ENCODE measurements around the gene TNMD. TPM values are rescaled to one million over a fixed set of nuclear protein-coding genes. Genes with fewer than 3 reads are reported as not detected.

Gene TNMD
- total RNA-seq, 1 experiment from 2014 or later = not detected

- intact Hi-C loops (cut with micrococcal nuclease; ENCODE audit: unreplicated experiment) = no loop called here
- no TSS peak for BruUV-seq (replicated peaks)
- Histone ChIP-seq H3K27me3 (ENCODE audit: control insufficient read depth, insufficient read depth, low read length) (no peaks in the 10 kb centered on the region), H3K4me1 (ENCODE audit: control insufficient read depth, insufficient read depth, low read length) (no peaks in the 10 kb centered on the region), H3K9me3 (ENCODE audit: control insufficient read depth, insufficient read depth, low read depth, low read length) (no peaks in the 10 kb centered on the region), H3K27ac (ENCODE audit: low read length) (no peak overlapping the region), H3K36me3 (ENCODE audit: control insufficient read depth, insufficient read depth, low read length) (no peaks in the 10 kb centered on the region), H3K4me3 (ENCODE audit: low read depth in 2 of 2, low read length in 2 of 2) (no peak overlapping the region)
- ChIA-PET CTCF (no interaction called here), POLR2A (no interaction called here)
- no peak for DNase-seq (ENCODE audit: low read depth, low spot score)
- ATAC-seq = no peak
- in situ Hi-C loops (cut with HindIII; ENCODE audit: low pct_unique_long_range_greater_than_20kb, low sequenced_read_pairs) = no loop called here
- TF ChIP-seq REST (IDR thresholded peaks at IDR 0.05; ENCODE audit: insufficient read depth in 1 of 2, low read depth in 2 of 2, low read length in 1 of 2) (no peak), POLR2AphosphoS5 (IDR thresholded peaks at IDR 0.05; ENCODE audit: low read depth, low read length) (no peak)
Measured at GRCh38 chrX:100647739-100648138, 63.0 kb downstream of the TNMD start.

- BruUV-seq (replicated peaks) = no TSS peak
- Histone ChIP-seq H3K4me1 (ENCODE audit: control insufficient read depth, insufficient read depth, low read length) (no peaks in the 10 kb centered on the region), H3K36me3 (ENCODE audit: control insufficient read depth, insufficient read depth, low read length) (no peaks in the 10 kb centered on the region), H3K4me3 (ENCODE audit: low read depth in 2 of 2, low read length in 2 of 2) (no peak overlapping the region), H3K9me3 (ENCODE audit: control insufficient read depth, insufficient read depth, low read depth, low read length) (no peaks in the 10 kb centered on the region), H3K27me3 (ENCODE audit: control insufficient read depth, insufficient read depth, low read length) (no peaks in the 10 kb centered on the region), H3K27ac (ENCODE audit: low read length) (no peak overlapping the region)
- CTCF ChIA-PET = no interaction called here
- DNase-seq (ENCODE audit: low read depth, low spot score) (no peak), ATAC-seq (no peak)
- intact Hi-C loops (cut with micrococcal nuclease; ENCODE audit: unreplicated experiment) = no loop called here
- POLR2A ChIA-PET = no interaction called here
- in situ Hi-C loops (cut with HindIII; ENCODE audit: low pct_unique_long_range_greater_than_20kb, low sequenced_read_pairs) = no loop called here
- TF ChIP-seq CTCF (IDR thresholded peaks at IDR 0.05) = no peak
- no peak for TF ChIP-seq TCF7L2 (IDR thresholded peaks at IDR 0.05; ENCODE audit: low read depth, low read length)
- no peak for TF ChIP-seq SIN3A (IDR thresholded peaks at IDR 0.05; ENCODE audit: borderline replicate concordance, insufficient read depth, low read depth, low read length)
- TF ChIP-seq POLR2AphosphoS5 (IDR thresholded peaks at IDR 0.05; ENCODE audit: low read depth, low read length) = no peak
- TF ChIP-seq REST (IDR thresholded peaks at IDR 0.05; ENCODE audit: insufficient read depth in 1 of 2, low read depth in 2 of 2, low read length in 1 of 2) = no peak
Measured at GRCh38 chrX:100648458-100649417, 64.0 kb downstream of the TNMD start.

Other genes with a start within 250 kb of the TNMD start
- gene PCDH19, start 174.7 kb upstream of the TNMD start, total RNA-seq (2021; ENCODE audit: unreplicated experiment) = 0.08 TPM
- 7.2 TPM for gene TSPAN6, start 51.9 kb downstream of the TNMD start, total RNA-seq (2021; ENCODE audit: unreplicated experiment)
- 1.2 TPM for gene SRPX2, start 59.3 kb downstream of the TNMD start, total RNA-seq (2021; ENCODE audit: unreplicated experiment)
- 0.15 TPM for gene SYTL4, start 147.2 kb downstream of the TNMD start, total RNA-seq (2021; ENCODE audit: unreplicated experiment)
- 40.9 TPM for gene CSTF2, start 235.5 kb downstream of the TNMD start, total RNA-seq (2021; ENCODE audit: unreplicated experiment)